HG02610 (cell line): ENCODE measurements around the gene ANKRD13A.
A peak's percentile ranks its signal among the peaks of the same experiment; 100 is the strongest.
"Not testable (repeated sequence)": the region's sequence is repeated elsewhere in the genome, so short reads cannot be mapped to it uniquely, and the experiment has no call there.

Source experiments
- ATAC-seq: cut with Tn5 transposase; IDR thresholded peaks from one replicate; pipeline ENCODE4 v1.9.1; 2021; ENCODE audit warnings: mild to moderate bottlenecking, moderate library complexity; ENCODE audit not compliant: unreplicated experiment

The ANKRD13A gene

GRCh38 chr12:110074089-110074488, 74.9 kb downstream of the ANKRD13A start:
- no peak for ATAC-seq

- ATAC-seq, result no peak
Measured at GRCh38 chr12:110075880-110076279, 76.7 kb downstream of the ANKRD13A start.

- ATAC-seq, result no peak
Measured at GRCh38 chr12:110077800-110078199, 78.6 kb downstream of the ANKRD13A start.

- ATAC-seq, result peak; percentile 84
Measured at GRCh38 chr12:110079477-110080400, 80.5 kb downstream of the ANKRD13A start.

- ATAC-seq, result no peak
Measured at GRCh38 chr12:110080410-110080809, 81.2 kb downstream of the ANKRD13A start.

- no peak for ATAC-seq
Measured at GRCh38 chr12:110084314-110085015, 85.2 kb downstream of the ANKRD13A start.

- ATAC-seq, result not testable (repeated sequence)
Measured at GRCh38 chr12:110088216-110088615, 89.0 kb downstream of the ANKRD13A start.

- ATAC-seq, result no peak
Measured at GRCh38 chr12:110088936-110089335, 89.7 kb downstream of the ANKRD13A start.
